HG03439 (cell line): ENCODE data around the gene HAO2.
"Not testable (repeated sequence)": the region's sequence is repeated elsewhere in the genome, so short reads cannot be mapped to it uniquely, and the experiment has no call there.

ENCODE experiments used
- ATAC-seq: cut with Tn5 transposase; IDR thresholded peaks from one replicate; pipeline ENCODE4 v1.9.1; 2021; ENCODE audit warnings: mild to moderate bottlenecking, moderate library complexity; ENCODE audit not compliant: unreplicated experiment

Gene HAO2

GRCh38 chr1:119368554-119368953, at the start of gene HAO2:
TSS of gene HAO2 (plus strand) at chr1:119368785. CDS start at chr1:119381086, 12,301 bp downstream.
- ATAC-seq: no peak

- no peak for ATAC-seq
Observed at GRCh38 chr1:119320100-119320499, 48.5 kb upstream of the HAO2 start.

- ATAC-seq: no peak
Observed at GRCh38 chr1:119321666-119322419, 46.7 kb upstream of the HAO2 start.

GRCh38 chr1:119323216-119323982, 45.2 kb upstream of the HAO2 start:
- ATAC-seq: no peak

GRCh38 chr1:119324198-119324597, 44.4 kb upstream of the HAO2 start:
- no peak for ATAC-seq

- ATAC-seq: no peak
Observed at GRCh38 chr1:119326251-119326650, 42.3 kb upstream of the HAO2 start.

GRCh38 chr1:119327094-119327449, 41.5 kb upstream of the HAO2 start:
- no peak for ATAC-seq

GRCh38 chr1:119327450-119328155, 41.0 kb upstream of the HAO2 start:
- no peak for ATAC-seq

- no peak for ATAC-seq
Observed at GRCh38 chr1:119329541-119330461, 38.8 kb upstream of the HAO2 start.

- no peak for ATAC-seq
Observed at GRCh38 chr1:119330466-119331189, 38.0 kb upstream of the HAO2 start.

GRCh38 chr1:119331190-119331515, 37.4 kb upstream of the HAO2 start:
- ATAC-seq: no peak

- no peak for ATAC-seq
Observed at GRCh38 chr1:119331915-119332314, 36.7 kb upstream of the HAO2 start.

GRCh38 chr1:119332622-119333021, 36.0 kb upstream of the HAO2 start:
- no peak for ATAC-seq

GRCh38 chr1:119333163-119333896, 35.3 kb upstream of the HAO2 start:
- ATAC-seq: no peak

GRCh38 chr1:119333897-119334250, 34.7 kb upstream of the HAO2 start:
- not testable (repeated sequence) for ATAC-seq

GRCh38 chr1:119336848-119337247, 31.7 kb upstream of the HAO2 start:
- ATAC-seq: no peak

GRCh38 chr1:119338004-119338403, 30.6 kb upstream of the HAO2 start:
- no peak for ATAC-seq

- ATAC-seq: no peak
Observed at GRCh38 chr1:119338757-119339156, 29.8 kb upstream of the HAO2 start.

GRCh38 chr1:119340861-119341261, 27.7 kb upstream of the HAO2 start:
- no peak for ATAC-seq
